EH (cell line): ENCODE measurements around the gene PPFIA1.
A peak's percentile ranks its signal among the peaks of the same experiment; 100 is the strongest.
"Not testable (repeated sequence)": the region's sequence is repeated elsewhere in the genome, so short reads cannot be mapped to it uniquely, and the experiment has no call there.

ENCODE experiments used
- DNase-seq: peaks from one replicate; pipeline ENCODE4 v3.0.0-alpha.2; 2015; ENCODE audit warnings: low read depth

PPFIA1 gene

DNA sequence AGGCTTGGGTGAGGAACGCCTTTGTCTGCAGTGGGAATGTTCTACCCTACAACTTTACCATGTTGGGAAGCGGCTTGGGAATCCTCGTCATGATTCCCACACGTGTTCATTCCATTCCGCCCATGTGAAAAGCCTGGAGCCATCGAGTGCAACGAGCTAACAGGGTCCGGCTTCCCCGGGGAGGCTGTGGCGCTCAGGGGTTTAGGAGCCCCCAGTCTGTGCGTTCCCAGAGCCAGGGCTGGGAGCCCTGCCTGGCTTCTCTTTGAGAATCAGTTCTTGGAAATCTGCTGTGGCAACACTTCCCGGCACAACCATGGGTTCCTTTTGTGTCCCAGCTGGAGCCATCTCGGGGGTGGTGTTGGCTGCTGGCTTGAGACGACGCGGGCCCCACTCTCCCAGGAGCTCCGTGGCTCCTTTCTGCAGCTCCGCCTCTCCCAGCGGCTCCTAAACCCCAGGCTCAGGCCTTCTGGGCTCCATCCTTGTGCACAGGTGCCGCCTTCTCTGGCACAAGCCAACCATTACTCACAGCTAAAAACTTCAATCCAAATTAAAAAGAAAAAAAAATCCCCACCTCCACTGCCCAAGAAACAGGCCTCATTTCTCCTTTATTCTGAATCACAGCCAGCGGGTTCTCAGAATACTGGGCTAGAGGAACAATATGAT lies 18.7 kb upstream of the PPFIA1 start:
- no peak for DNase-seq

- no peak for DNase-seq
Measured at GRCh38 chr11:70252844-70253243, 17.6 kb upstream of the PPFIA1 start.

DNA sequence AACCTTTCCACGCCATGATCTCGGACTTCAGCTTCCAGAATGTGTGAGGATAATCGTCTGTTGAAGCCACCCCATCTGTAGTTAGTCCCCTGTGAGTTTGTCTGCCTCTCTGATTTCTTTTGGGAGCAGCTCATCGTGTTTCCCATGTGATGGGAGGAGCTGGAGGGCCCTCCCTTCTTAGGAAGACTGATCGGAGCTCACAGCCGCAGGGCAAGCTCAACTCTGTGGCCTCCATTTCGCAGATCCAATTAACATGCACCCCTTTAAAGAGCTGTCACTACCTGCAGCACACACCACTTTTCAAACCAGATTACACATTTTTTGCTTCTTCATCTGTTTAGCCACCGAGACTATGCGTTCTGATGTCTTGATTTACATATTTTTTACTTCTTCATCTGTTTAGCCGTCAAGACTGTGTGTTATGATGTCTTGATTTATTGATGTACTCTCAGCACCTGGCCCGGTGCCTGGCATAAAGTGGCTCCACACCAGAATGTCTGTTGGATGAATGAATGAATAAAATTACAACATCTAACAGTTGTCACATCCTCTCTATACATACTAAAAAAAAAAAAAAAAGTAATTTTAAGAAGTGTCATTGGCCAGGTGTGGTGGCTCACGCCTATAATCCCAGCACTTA lies 14.9 kb upstream of the PPFIA1 start:
- no peak for DNase-seq

- DNase-seq, result not testable (repeated sequence)
Measured at GRCh38 chr11:70259077-70259476, 11.4 kb upstream of the PPFIA1 start.

GRCh38 chr11:70262951-70263350 lies 7.5 kb upstream of the PPFIA1 start:
- DNase-seq, result no peak

- no peak for DNase-seq
Measured at GRCh38 chr11:70263363-70263762, 7.1 kb upstream of the PPFIA1 start.

- DNase-seq, result no peak
Measured at GRCh38 chr11:70265341-70265740, 5.1 kb upstream of the PPFIA1 start.

- DNase-seq, result no peak
Measured at GRCh38 chr11:70267405-70267950, 3.0 kb upstream of the PPFIA1 start.

DNA sequence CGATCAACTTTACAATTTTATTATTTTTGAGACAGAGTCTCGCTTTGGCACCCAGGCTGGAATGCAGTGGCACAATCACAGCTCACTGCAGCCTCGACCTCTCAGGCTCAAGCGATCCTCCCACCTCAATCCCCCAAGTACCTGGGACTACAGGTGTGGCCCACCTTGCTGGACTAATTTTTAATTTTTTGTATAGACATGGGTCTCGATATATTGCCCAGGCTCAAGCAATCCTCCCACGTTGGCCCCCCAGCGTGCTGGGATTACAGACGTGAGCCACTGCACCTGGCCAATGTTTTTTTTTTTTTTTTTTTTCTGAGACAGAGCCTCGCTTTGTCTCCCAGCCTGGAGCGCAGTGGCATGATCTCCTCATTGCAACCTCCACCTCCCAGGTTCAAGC lies 2.0 kb upstream of the PPFIA1 start:
- DNase-seq, result no peak

GRCh38 chr11:70270877-70271648 lies 573 bp downstream of the PPFIA1 start:
- peak; percentile 76 for DNase-seq

DNA sequence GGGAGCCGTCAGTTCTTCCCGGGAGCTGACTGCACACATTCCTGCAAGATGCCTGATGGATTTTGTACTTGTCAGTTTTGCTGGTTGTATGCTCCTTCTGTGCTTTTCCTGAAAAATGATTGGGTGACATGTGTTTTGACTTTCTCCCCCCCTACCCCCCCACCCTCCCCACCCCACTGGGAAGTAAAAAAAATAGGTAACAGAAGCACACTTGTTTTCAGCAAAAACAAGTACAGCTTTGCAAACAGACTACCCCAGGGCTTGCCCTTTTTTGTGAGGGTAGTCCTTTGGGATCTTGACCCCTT lies 1.1 kb downstream of the PPFIA1 start:
- DNase-seq, result no peak

DNA sequence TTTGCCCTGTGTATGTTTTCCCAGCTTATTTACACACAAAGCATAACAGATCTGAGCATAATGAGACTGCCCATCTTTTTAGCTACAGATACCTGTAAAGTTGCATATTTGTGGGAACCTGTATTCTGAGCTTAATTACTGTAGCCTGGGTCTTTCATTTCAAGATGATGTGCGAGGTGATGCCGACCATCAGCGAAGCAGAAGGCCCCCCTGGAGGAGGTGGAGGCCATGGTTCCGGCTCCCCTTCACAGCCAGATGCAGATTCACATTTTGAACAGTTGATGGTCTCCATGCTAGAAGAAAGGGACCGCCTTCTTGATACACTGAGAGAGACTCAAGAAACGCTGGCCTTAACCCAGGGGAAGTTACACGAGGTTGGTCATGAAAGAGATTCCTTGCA lies 1.5 kb downstream of the PPFIA1 start:
- no peak for DNase-seq

DNA sequence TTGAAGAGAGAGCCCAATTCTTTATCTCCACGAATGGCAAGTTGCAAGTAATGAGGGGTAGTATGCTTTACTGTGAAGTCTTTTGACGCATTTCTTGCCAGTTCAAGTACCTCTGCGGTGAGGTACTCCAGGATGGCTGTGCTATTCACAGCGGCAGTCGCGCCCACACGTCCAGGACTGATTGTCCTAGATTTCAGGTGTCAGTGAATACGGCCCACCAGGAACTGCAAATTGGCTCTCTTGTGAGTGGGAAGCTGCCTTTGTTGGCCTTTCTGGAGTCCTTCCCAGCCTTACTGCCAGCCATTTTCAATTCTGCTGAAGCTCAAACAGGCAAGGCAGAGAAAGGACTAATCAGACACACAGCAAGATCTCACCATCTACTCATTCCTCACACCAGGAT lies 8.5 kb downstream of the PPFIA1 start:
- no peak for DNase-seq

GRCh38 chr11:70281156-70281609 lies 10.7 kb downstream of the PPFIA1 start:
- peak; percentile 82 for DNase-seq

- DNase-seq, result no peak
Measured at GRCh38 chr11:70282012-70282411, 11.5 kb downstream of the PPFIA1 start.

GRCh38 chr11:70288721-70289120 lies 18.2 kb downstream of the PPFIA1 start:
- no peak for DNase-seq

DNA sequence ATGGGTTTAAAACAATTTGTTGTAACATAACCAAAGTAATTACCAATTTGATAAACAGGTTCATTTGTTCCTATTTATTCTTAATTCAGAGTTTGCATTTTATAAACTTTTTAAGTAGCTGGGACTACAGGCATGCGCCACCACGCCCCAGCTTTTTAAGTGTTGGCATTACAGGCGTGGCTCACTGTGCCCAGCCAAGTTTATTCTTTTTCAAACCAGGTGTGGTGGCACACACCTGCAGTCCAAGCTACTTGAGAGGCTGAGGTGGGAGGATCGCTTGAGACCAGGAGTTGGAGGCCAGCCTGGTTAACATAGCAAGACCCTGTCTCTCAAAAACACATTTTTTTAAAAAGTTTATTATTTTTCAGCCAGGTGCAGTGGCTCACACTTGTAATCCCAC lies 19.1 kb downstream of the PPFIA1 start:
- DNase-seq, result no peak

- DNase-seq, result no peak
Measured at GRCh38 chr11:70290361-70291065, 20.0 kb downstream of the PPFIA1 start.

GRCh38 chr11:70292166-70292565 lies 21.7 kb downstream of the PPFIA1 start:
- no peak for DNase-seq

GRCh38 chr11:70292863-70293262 lies 22.4 kb downstream of the PPFIA1 start:
- DNase-seq, result no peak

GRCh38 chr11:70295166-70295565 lies 24.7 kb downstream of the PPFIA1 start:
- not testable (repeated sequence) for DNase-seq

DNA sequence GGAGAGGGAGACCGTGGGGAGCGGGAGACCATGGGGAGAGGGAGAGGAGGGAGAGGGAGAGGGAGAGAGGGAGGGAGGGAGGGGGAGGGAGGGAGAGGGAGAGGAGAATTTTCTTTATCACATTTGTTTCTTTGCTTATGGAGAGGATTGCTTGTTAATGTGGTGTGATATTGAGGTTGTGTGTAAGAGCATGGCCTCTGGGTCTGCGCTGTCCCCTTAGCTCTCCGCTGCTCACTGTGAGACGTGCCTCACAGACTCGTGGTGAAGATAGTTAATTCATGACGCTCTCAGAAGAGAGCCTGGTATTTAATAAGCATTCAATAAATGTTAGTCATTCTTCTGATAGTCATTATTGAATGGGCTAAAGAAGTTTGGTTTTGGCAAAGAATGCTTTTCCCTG lies 26.2 kb downstream of the PPFIA1 start:
- DNase-seq, result peak; percentile 37
